ENCODE measurements around the gene PLCH1. TPM values are rescaled to one million over a fixed set of nuclear protein-coding genes. Genes with fewer than 3 reads are reported as not detected.

The PLCH1 gene
- total RNA-seq (under 1 TPM in 4 of 5 donors, not detected in 1; 0.06 to 0.12 (median 0.09) TPM), total RNA-seq (0 to 0.20 (median 0.05) reads per million in 29 experiments)
- total RNA-seq (2013), result 0.11 TPM

GRCh38 chr3:155744626-155745324 is at the start of gene PLCH1:
Gene PLCH1, minus strand, starts transcription at chr3:155745071. Its CDS starts 40,847 bp downstream, at chr3:155704224.
- POLR2A ChIA-PET, result no interaction called here
- ATAC-seq (replicated peaks in 1 of 4), result peak; percentile 62 to 73 (median 68)
- Histone ChIP-seq H3K27ac (ENCODE audit: low read length) (no peak within 1 kb of the TSS), H3K4me1 (ENCODE audit: control insufficient read depth in 1 of 2, extremely low read depth in 1 of 2, insufficient read depth in 2 of 2, low read length in 2 of 2) (peaks cover 0 to 24% of the 10 kb centered on the region in 2 experiments), H3K4me3 (ENCODE audit: control insufficient read depth in 1 of 2, extremely low read depth in 1 of 2, low read length in 1 of 2) (peak within 1 kb of the TSS; percentile 61 to 74), H3K36me3 (ENCODE audit: control insufficient read depth in 2 of 2, extremely low read depth in 1 of 2, insufficient read depth in 1 of 2, low read length in 1 of 2) (no peaks in the 10 kb centered on the region), H3K9me3 (no peaks in the 10 kb centered on the region), H3K27me3 (replicated peaks in 1 of 2; ENCODE audit: control insufficient read depth in 2 of 2, extremely low read depth in 1 of 2, insufficient read depth in 2 of 2, low read length in 1 of 2) (peaks cover 0 to 27% of the 10 kb centered on the region in 2 experiments)
- Mint-ChIP-seq H3K4me3 (peak within 1 kb of the TSS; percentile 86 to 97 (median 86)), H3K4me1 (peaks cover 20 to 30% (median 30%) of the 10 kb centered on the region in 3 donors), H3K27me3 (peaks cover 26 to 46% of the 10 kb centered on the region in 2 donors), H3K27ac (peak within 1 kb of the TSS in 1 of 2 donors; percentile 23), H3K36me3 (no peaks in the 10 kb centered on the region), H3K9me3 (no peaks in the 10 kb centered on the region)
- peak in 34 of 35 experiments; percentile 10 to 59 (median 33) for DNase-seq
- CTCF ChIA-PET, result interaction anchor here in 1 of 2 donors (1.2 to 1.3 kb wide), 2 partner anchors 61 kb away, joined by 3 to 5 read pairs; partner anchors contain the start of gene C3orf33
- WGBS (ENCODE audit: insufficient coverage), result 1% methylated on average over 29 of the region's 33 CpGs

- CTCF ChIA-PET, result no interaction called here
Measured at GRCh38 chr3:155792532-155792931, 47.7 kb upstream of the PLCH1 start.

GRCh38 chr3:155791190-155791589 is 46.3 kb upstream of the PLCH1 start:
- H3K9me3 Mint-ChIP-seq, result peaks cover 3 to 8% (median 7%) of the 10 kb centered on the region in 3 donors
- H3K27ac Mint-ChIP-seq, result no peak overlapping the region
- DNase-seq, result no peak
- Histone ChIP-seq H3K36me3 (ENCODE audit: control insufficient read depth in 2 of 2, extremely low read depth in 1 of 2, insufficient read depth in 1 of 2, low read length in 1 of 2) (peaks cover 0 to 9% of the 10 kb centered on the region in 2 donors), H3K4me3 (ENCODE audit: control insufficient read depth in 1 of 2, extremely low read depth in 1 of 2, low read length in 1 of 2) (no peak overlapping the region), H3K27me3 (replicated peaks in 1 of 2; ENCODE audit: control insufficient read depth in 2 of 2, extremely low read depth in 1 of 2, insufficient read depth in 2 of 2, low read length in 1 of 2) (no peaks in the 10 kb centered on the region), H3K4me1 (ENCODE audit: control insufficient read depth in 1 of 2, extremely low read depth in 1 of 2, insufficient read depth in 2 of 2, low read length in 2 of 2) (no peaks in the 10 kb centered on the region), H3K9me3 (no peaks in the 10 kb centered on the region), H3K27ac (ENCODE audit: low read length) (no peak overlapping the region)
- CTCF ChIA-PET, result no interaction called here
- no peak for ATAC-seq (replicated peaks in 1 of 4)
- POLR2A ChIA-PET, result no interaction called here
- no peaks in the 10 kb centered on the region for H3K27me3 Mint-ChIP-seq
- no peak overlapping the region for H3K4me3 Mint-ChIP-seq
- H3K4me1 Mint-ChIP-seq, result peaks cover 4 to 11% (median 8%) of the 10 kb centered on the region in 3 donors
- H3K36me3 Mint-ChIP-seq, result peaks cover 52% of the 10 kb centered on the region
- WGBS (ENCODE audit: insufficient coverage), result no CpG with 5 or more reads among the region's 2 CpGs

More at GRCh38 chr3:155792532-155792931, 47.7 kb upstream of the PLCH1 start:
- POLR2A ChIA-PET, result interaction anchor here (0.6 to 0.7 kb wide), 2 partner anchors 12 to 60 kb away, joined by 3 read pairs; no protein-coding TSS in a partner anchor
- Histone ChIP-seq H3K9me3 (no peaks in the 10 kb centered on the region), H3K4me3 (ENCODE audit: control insufficient read depth in 1 of 2, extremely low read depth in 1 of 2, low read length in 1 of 2) (no peak overlapping the region), H3K36me3 (ENCODE audit: control insufficient read depth in 2 of 2, extremely low read depth in 1 of 2, insufficient read depth in 1 of 2, low read length in 1 of 2) (peaks cover 0 to 9% of the 10 kb centered on the region in 2 donors), H3K27me3 (replicated peaks in 1 of 2; ENCODE audit: control insufficient read depth in 2 of 2, extremely low read depth in 1 of 2, insufficient read depth in 2 of 2, low read length in 1 of 2) (no peaks in the 10 kb centered on the region), H3K27ac (ENCODE audit: low read length) (no peak overlapping the region), H3K4me1 (ENCODE audit: control insufficient read depth in 1 of 2, extremely low read depth in 1 of 2, insufficient read depth in 2 of 2, low read length in 2 of 2) (no peaks in the 10 kb centered on the region)
- ATAC-seq (replicated peaks in 1 of 4) (no peak), DNase-seq (no peak)
- Mint-ChIP-seq H3K4me3 (no peak overlapping the region), H3K27me3 (no peaks in the 10 kb centered on the region), H3K36me3 (peaks cover 61% of the 10 kb centered on the region), H3K9me3 (peaks cover 3 to 8% (median 7%) of the 10 kb centered on the region in 3 donors), H3K4me1 (peaks cover 6 to 9% (median 8%) of the 10 kb centered on the region in 3 donors), H3K27ac (no peak overlapping the region)
- WGBS (ENCODE audit: insufficient coverage), result no CpG with 5 or more reads among the region's 1 CpG

GRCh38 chr3:155790272-155790925 is 45.5 kb upstream of the PLCH1 start:
- Mint-ChIP-seq H3K4me1 (peaks cover 10 to 19% (median 15%) of the 10 kb centered on the region in 3 donors), H3K4me3 (no peak overlapping the region), H3K9me3 (peaks cover 3 to 8% (median 7%) of the 10 kb centered on the region in 3 donors), H3K36me3 (peaks cover 47% of the 10 kb centered on the region), H3K27ac (no peak overlapping the region), H3K27me3 (no peaks in the 10 kb centered on the region)
- POLR2A ChIA-PET, result no interaction called here
- ATAC-seq (replicated peaks in 1 of 4) (no peak), DNase-seq (no peak)
- Histone ChIP-seq H3K36me3 (ENCODE audit: control insufficient read depth in 2 of 2, extremely low read depth in 1 of 2, insufficient read depth in 1 of 2, low read length in 1 of 2) (peaks cover 0 to 9% of the 10 kb centered on the region in 2 donors), H3K27ac (ENCODE audit: low read length) (no peak overlapping the region), H3K9me3 (no peaks in the 10 kb centered on the region), H3K27me3 (replicated peaks in 1 of 2; ENCODE audit: control insufficient read depth in 2 of 2, extremely low read depth in 1 of 2, insufficient read depth in 2 of 2, low read length in 1 of 2) (no peaks in the 10 kb centered on the region), H3K4me1 (ENCODE audit: control insufficient read depth in 1 of 2, extremely low read depth in 1 of 2, insufficient read depth in 2 of 2, low read length in 2 of 2) (no peaks in the 10 kb centered on the region), H3K4me3 (ENCODE audit: control insufficient read depth in 1 of 2, extremely low read depth in 1 of 2, low read length in 1 of 2) (no peak overlapping the region)
- CTCF ChIA-PET, result interaction anchor here (1.0 to 1.2 kb wide), 2 partner anchors 16 to 62 kb away, joined by 4 to 8 read pairs; partner anchors contain the start of gene C3orf33 (in 1 of the 2)
- WGBS (ENCODE audit: insufficient coverage), result no CpG with 5 or more reads among the region's 4 CpGs

GRCh38 chr3:155785662-155786295 is 40.9 kb upstream of the PLCH1 start:
- CTCF ChIA-PET, result no interaction called here
- Histone ChIP-seq H3K27me3 (replicated peaks in 1 of 2; ENCODE audit: control insufficient read depth in 2 of 2, extremely low read depth in 1 of 2, insufficient read depth in 2 of 2, low read length in 1 of 2) (no peaks in the 10 kb centered on the region), H3K36me3 (ENCODE audit: control insufficient read depth in 2 of 2, extremely low read depth in 1 of 2, insufficient read depth in 1 of 2, low read length in 1 of 2) (peaks cover 0 to 3% of the 10 kb centered on the region in 2 donors), H3K4me1 (ENCODE audit: control insufficient read depth in 1 of 2, extremely low read depth in 1 of 2, insufficient read depth in 2 of 2, low read length in 2 of 2) (no peaks in the 10 kb centered on the region), H3K9me3 (no peaks in the 10 kb centered on the region), H3K27ac (ENCODE audit: low read length) (no peak overlapping the region), H3K4me3 (ENCODE audit: control insufficient read depth in 1 of 2, extremely low read depth in 1 of 2, low read length in 1 of 2) (no peak overlapping the region)
- POLR2A ChIA-PET, result no interaction called here
- ATAC-seq (replicated peaks in 1 of 4) (no peak), DNase-seq (peak in 1 of 35 experiments; percentile 8)
- Mint-ChIP-seq H3K27me3 (no peaks in the 10 kb centered on the region), H3K27ac (no peak overlapping the region), H3K36me3 (peaks cover 31% of the 10 kb centered on the region), H3K4me1 (peaks cover 14 to 20% (median 17%) of the 10 kb centered on the region in 3 donors), H3K4me3 (no peak overlapping the region), H3K9me3 (peaks cover 0 to 10% (median 10%) of the 10 kb centered on the region in 3 donors)

GRCh38 chr3:155782390-155782953 is 37.6 kb upstream of the PLCH1 start:
- WGBS (ENCODE audit: insufficient coverage), result 100% methylated on average over 1 of the region's 1 CpG
- no peak overlapping the region for H3K4me3 Mint-ChIP-seq
- CTCF ChIA-PET, result interaction anchor here in 1 of 2 donors (1.2 kb wide), 1 partner anchor 24 kb away, joined by 3 read pairs; the partner anchor contains the start of gene C3orf33

More at GRCh38 chr3:155782390-155782953, 37.6 kb upstream of the PLCH1 start:
- ATAC-seq (replicated peaks in 1 of 4) (no peak), DNase-seq (no peak)
- POLR2A ChIA-PET, result no interaction called here
- no peaks in the 10 kb centered on the region for H3K27me3 Mint-ChIP-seq
- no peaks in the 10 kb centered on the region for H3K9me3 ChIP-seq
- H3K27ac Mint-ChIP-seq, result no peak overlapping the region
- H3K27me3 ChIP-seq (replicated peaks in 1 of 2; ENCODE audit: control insufficient read depth in 2 of 2, extremely low read depth in 1 of 2, insufficient read depth in 2 of 2, low read length in 1 of 2), result no peaks in the 10 kb centered on the region
- H3K27ac ChIP-seq (ENCODE audit: low read length), result no peak overlapping the region
- H3K9me3 Mint-ChIP-seq, result peaks cover 0 to 10% (median 10%) of the 10 kb centered on the region in 3 donors
- peaks cover 48% of the 10 kb centered on the region for H3K36me3 Mint-ChIP-seq
- H3K4me1 ChIP-seq (ENCODE audit: control insufficient read depth in 1 of 2, extremely low read depth in 1 of 2, insufficient read depth in 2 of 2, low read length in 2 of 2), result no peaks in the 10 kb centered on the region
- peaks cover 0 to 7% of the 10 kb centered on the region in 2 donors for H3K36me3 ChIP-seq (ENCODE audit: control insufficient read depth in 2 of 2, extremely low read depth in 1 of 2, insufficient read depth in 1 of 2, low read length in 1 of 2)
- no peak overlapping the region for H3K4me3 ChIP-seq (ENCODE audit: control insufficient read depth in 1 of 2, extremely low read depth in 1 of 2, low read length in 1 of 2)
- H3K4me1 Mint-ChIP-seq, result peaks cover 12 to 14% (median 14%) of the 10 kb centered on the region in 3 donors
